OCI-LY3 (cell line): Measurements from ENCODE around the gene CACNA2D2.

Experiments used
- EZH2phosphoT487 ChIP-seq: fragments of 200-600 bp; shearing (Covaris generic); IDR thresholded peaks from 2 replicates; pipeline ENCODE4 v1.6.1; 2018; ENCODE audit warnings: antibody characterized with exemption, mixed run types, low read depth
- TF ChIP-seq, protein P1 (sequence below): fragments of 200-600, 300-600 bp; sonication (generic); IDR thresholded peaks from 2 replicates; pipeline ENCODE4 v1.5.1; 2014; ENCODE audit warnings: antibody characterized with exemption, low read length, low read depth

DNA sequence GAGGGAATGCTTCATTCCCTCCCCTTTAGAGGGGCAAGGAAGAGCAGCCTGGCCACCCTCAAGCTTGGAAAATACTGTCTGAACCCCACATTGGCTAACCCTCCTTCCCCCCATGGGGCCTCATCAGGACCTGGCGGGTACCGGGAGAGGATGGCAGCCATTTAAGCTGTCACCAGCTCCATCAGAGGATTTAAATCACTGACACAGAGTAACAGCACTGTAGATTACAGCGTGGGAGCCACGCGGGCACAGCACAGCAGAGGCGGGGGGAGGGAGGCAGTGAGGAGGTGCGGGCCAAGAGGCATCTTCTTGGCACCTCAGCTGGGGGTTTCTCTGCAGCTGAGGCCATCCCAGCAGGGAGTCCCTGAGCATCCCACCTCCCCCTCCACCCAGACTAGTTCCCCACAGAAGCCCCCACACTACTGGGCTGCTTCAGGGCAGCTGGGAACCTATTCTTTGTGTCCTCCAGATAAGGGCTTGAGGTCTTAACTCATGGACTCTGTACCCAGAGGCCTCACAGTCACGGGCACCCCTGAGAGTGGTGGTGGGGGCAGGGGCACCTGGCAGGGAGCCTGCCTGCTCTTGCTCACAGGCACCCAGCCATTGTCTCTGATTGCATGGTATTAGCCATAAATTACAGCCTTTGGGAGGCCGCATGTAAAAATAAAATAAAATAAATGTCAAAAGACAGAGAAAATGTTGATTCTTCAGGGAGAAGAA is 21.9 kb upstream of the CACNA2D2 start:
- TF ChIP-seq, protein P1, sequence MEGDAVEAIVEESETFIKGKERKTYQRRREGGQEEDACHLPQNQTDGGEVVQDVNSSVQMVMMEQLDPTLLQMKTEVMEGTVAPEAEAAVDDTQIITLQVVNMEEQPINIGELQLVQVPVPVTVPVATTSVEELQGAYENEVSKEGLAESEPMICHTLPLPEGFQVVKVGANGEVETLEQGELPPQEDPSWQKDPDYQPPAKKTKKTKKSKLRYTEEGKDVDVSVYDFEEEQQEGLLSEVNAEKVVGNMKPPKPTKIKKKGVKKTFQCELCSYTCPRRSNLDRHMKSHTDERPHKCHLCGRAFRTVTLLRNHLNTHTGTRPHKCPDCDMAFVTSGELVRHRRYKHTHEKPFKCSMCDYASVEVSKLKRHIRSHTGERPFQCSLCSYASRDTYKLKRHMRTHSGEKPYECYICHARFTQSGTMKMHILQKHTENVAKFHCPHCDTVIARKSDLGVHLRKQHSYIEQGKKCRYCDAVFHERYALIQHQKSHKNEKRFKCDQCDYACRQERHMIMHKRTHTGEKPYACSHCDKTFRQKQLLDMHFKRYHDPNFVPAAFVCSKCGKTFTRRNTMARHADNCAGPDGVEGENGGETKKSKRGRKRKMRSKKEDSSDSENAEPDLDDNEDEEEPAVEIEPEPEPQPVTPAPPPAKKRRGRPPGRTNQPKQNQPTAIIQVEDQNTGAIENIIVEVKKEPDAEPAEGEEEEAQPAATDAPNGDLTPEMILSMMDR: no peak
- no peak for TF ChIP-seq EZH2phosphoT487
